Measurements from ENCODE around the gene UCP3.

DNA sequence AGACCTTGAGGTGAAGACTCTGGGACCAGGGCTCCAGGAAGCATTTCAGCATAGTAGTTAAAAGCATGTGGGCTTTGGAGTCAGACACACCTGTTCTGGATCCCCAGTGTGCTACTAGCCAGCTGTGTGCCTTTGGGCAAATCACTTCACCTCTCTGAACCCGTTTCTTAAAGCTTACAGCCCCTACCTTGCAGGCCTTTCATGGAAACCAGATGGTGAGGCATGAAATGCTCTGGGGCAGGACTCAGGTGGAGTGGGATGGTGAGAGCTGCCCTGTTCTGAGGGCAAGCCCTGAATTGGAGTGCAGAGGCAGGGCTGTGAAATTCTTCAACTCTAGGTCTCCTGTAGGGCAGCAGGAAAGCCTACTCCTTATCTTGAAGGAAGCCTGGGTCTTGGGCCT is 36.7 kb downstream of the UCP3 start:
- TF ChIP-seq, protein P1, sequence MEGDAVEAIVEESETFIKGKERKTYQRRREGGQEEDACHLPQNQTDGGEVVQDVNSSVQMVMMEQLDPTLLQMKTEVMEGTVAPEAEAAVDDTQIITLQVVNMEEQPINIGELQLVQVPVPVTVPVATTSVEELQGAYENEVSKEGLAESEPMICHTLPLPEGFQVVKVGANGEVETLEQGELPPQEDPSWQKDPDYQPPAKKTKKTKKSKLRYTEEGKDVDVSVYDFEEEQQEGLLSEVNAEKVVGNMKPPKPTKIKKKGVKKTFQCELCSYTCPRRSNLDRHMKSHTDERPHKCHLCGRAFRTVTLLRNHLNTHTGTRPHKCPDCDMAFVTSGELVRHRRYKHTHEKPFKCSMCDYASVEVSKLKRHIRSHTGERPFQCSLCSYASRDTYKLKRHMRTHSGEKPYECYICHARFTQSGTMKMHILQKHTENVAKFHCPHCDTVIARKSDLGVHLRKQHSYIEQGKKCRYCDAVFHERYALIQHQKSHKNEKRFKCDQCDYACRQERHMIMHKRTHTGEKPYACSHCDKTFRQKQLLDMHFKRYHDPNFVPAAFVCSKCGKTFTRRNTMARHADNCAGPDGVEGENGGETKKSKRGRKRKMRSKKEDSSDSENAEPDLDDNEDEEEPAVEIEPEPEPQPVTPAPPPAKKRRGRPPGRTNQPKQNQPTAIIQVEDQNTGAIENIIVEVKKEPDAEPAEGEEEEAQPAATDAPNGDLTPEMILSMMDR (IDR thresholded peaks at IDR 0.05): no peak
- no peak for TF ChIP-seq POLR2A (IDR thresholded peaks at IDR 0.05)

Data from right lobe of liver (tissue), 4 donors.